HG03432 (cell line): Measurements from ENCODE around the gene MESP2.

Experiments used
- ATAC-seq: cut with Tn5 transposase; IDR thresholded peaks from one replicate; pipeline ENCODE4 v1.9.1; 2021; ENCODE audit warnings: mild to moderate bottlenecking, moderate library complexity; ENCODE audit not compliant: unreplicated experiment

MESP2 gene

DNA sequence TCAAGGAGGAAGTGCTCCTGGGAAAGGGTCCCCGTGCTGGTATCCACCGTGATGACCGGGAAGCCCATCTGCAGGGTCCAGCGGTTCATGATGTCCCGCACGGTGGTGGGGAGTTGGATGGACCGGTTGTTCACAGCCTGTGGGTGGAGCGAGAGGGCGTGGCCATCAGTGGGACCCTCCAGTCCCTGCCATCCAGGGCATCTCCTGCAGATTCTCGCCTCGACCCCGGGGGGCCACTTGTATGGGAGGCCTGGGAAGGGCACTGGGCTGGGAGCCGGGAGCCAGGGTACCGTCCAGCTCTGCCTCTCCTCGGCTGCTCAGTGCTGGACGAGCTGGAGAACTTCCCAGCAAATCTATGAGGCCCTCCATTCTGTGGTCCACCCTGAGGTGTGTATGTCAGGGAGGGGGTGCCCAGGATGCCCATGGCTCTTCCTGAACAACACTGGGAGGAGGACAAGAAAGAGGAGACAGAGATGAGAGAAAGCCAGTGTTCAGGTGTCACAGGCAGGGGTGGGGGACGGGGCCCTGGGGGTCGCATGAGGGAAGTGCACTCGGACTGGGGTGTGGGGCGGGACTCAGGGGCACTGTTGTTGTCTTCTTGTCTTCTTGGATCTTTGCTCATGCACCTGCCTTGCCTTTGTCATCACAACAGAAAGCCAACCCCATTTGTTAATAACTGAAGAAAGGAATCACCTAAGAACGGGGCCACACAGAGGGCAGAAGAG lies 25.5 kb downstream of the MESP2 start:
- no peak for ATAC-seq

DNA sequence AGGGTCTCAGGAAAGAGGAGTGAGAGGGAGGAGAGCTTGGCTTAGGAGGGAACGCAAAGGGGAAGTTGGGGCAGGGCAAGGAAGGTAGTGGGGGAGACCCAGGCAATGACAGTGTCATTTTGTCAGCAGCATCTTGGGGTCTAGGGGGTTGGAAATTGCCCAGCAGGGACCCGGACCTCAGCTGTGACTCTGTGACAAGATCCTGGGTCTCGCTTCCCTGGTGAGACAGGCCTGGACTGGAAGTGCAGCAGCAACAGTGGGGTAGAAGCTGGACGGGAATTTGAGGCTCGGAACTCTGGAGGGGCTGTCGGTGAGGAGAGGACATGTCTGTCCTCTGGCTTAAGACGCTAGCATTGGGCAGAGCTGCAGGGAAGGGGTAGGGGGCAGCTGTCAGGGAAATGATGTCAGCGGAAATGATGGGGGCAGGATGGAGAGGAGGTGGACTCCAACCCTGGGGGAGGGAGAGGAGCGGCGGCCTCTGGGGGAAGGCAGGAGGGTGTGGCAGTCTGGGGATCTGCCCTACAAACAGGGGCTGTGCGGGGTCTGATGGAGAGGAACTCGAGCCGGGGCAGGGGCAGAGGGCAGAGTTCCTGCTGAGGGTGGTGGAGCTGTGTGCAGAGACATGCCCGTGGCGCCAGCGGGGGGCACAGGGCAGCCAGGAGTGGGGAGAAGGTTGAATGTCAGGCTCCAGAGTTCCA lies 26.2 kb downstream of the MESP2 start:
- no peak for ATAC-seq

DNA sequence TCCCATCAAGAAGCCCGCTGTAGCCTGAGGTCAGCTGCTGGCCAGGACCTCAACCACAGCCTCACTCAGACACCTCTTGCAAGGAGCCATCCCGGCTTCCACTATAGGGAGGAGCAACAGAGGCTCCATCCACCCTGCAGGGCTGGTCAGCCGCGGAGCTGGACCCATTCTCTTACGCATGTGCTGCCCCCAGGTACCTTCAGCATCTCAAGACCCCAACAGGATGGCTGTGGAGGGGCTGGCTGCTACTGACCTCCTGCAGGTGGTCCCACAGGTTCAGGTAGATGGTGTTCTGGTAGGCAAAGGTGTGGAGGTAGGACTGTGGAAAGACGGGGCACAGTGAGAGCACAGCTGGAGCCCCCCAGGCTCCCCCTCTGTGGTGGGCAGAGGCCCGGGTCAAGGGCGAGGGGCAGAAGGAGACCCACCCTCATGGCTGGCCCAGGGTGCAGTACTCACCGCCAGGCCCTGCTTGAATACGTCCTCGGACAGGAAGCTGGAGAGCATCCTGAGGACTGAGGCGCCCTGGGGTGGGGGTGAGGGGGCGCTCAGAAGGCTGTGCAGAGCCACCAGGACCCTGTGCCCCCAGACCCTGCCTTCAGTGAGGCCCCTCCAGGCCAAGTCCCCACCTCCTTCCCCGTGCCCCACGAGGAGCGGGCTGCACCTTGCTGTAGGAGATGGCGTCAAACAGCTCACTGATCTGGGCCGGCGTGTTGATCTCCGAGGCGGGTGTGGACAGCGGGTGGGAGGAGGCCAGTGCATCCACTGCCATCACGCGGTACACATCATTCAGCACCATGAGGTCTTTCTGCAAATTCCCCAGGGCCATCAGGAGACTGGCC lies 27.1 kb downstream of the MESP2 start:
- ATAC-seq = no peak

DNA sequence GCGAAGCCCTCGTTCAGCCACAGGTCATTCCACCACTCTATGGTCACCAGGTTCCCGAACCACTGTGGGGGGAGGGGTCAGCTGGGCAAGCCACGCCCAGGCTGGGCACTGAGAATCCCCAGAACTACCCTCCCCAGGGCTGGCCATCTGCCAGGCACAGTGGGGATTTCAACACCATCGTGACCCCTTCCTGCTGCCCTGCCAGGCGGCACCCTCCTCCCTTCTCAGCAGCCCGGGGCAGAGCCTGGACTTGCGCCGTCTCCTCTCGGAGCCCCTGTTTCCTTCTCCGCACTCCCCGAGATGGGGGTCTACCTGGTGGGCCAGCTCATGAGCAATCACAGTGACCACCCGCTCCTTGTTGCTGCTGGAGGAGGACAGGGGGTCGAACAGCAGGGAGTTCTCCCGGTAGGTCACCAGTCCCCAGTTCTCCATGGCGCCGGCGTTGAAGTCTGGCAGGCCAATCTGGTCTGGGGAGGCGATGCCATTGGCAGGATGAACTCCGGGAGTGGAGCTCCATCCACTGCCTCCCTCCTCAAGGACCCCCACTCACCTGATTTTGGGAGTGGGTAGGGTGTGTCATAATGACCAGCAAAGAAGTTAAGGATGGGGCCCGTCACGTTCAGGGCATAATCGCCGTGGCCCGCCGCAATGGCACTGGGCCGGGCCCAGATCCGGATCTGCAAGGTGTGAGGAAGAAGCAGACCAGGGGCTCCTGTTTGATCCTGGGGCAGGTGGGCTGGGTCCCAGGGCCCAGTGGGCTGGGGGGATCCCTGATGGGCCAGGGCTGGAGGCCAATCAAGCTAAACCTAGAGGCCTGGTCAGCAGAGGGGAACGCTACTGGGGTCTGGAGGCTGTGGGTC lies 28.0 kb downstream of the MESP2 start:
- ATAC-seq = no peak

DNA sequence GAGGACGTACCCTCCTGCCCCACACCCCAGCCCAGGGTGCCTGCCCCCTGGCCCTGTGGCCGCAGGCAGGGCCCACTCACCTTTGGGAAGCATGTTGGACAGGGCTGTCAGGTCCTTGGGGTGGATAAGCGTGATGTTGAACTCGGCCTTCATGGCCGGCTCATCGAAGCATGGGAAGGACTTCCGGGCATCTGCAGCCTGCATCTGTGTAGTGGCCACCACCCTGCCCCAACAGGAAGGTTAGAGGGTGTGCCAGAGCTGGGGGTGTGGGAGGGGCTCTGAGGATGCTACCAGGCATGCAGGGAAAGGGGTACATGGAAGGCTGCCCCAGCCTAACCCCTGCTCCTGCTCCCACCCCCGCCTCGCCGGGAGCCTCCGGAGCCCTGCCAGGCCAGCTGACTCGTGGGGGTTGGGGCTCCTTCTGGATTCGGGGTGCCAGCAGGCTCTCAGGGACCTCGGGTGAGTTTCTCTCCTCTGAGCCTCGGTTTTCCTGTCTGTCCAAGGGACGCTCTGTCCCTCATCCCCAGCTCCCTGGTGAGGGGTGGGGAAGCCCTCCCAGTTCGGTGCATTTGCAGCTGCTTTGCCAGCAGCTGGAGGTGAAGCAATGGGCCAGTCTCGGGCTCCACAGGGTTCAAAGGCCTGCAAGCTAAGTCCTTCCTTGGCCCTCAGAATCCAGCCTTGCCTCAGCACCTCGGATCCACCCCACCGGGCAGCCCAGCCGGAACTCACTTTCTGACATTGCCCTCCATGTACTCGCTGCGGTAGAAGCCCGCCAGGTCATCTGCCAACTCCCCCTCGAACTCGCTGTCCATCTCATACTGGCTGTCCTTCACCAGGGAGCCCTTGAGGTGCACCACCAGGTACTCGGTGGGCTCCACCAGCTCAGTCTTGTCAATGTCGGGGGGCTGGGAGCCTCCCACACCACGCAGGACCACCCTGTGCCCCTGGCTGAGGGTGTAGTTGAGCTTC lies 29.4 kb downstream of the MESP2 start:
- no peak for ATAC-seq

DNA sequence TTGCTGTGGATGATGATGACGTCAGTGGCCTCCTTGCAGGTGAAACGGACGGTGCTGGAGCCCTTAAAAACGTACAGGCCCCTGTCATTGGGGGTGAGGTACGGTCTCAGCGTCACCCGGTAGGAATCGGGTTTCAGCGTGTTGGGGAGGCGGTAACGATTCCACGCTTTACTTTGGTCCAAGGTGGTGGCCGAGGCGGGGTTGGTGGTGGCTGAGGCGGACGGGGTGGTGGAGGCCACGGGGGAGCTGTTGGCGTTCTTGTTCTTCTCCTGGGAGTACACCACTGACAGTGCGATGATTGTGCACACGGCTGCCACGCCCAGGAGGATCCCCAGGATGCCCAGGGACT lies 30.1 kb downstream of the MESP2 start:
- ATAC-seq = no peak

DNA sequence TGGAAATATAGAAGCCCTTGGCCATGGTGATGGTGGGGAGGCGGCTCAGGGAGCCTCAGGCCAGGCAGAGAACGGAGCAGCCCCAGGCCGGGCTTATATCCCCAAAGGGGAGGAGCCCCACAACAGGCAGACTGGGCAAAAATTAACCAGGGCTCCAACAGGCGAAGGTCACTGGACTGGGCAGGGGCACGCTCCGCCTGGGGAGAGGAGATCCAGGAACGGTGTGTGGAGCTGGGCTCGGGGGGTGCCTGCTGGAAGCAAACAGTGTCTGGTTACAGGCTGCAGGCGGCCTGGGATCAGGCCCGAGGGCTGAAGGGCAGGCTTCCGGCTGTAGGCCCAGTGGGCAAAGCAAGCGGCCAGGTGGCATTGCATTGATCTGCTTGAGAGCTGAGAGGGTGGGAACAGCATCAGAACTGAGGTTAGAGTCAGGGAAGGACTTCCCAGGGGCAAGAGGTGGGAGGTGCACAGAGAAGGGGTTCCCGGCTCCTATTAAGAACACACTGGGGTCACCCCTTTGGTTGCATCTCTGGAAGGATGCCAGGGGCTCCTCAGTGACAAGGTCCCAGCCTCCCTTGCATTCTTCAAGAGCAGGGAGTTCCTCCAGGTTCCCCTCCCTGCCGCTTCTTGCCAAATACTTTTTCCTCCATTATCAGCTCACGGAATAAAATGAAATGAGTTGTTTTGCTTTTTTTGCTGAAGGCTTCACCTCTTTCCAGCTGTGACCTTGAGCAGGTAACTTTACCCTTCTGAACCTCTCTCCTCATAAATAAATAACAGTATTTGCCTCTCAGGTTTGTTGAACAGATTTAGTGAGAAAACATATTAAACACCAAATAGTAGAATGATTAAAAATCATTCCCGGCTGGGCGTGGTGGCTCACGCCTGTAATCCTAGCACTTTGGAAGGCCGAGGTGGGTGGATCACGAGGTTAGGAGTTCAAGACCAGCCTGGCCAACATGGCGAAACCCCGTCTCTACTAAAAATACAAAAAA lies 30.7 kb downstream of the MESP2 start:
- ATAC-seq = no peak

DNA sequence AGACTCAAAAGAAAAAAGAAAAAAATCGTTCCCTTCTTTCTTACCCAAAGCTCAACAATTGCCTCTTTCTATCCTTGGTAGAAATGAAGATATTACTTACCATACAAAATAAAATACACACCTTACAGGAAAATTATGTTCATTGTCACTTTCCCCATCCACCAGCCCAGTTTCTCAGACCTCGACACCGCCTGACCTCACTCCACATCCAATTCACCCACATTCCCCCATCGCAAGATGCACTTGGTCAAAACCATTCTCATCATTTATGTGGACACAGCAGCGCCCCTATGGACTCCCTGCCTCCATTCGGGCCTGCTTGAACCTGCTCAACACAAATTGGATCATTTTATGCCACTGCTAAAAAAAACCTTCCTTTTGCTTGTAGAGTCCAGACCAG lies 31.6 kb downstream of the MESP2 start:
- ATAC-seq = no peak

DNA sequence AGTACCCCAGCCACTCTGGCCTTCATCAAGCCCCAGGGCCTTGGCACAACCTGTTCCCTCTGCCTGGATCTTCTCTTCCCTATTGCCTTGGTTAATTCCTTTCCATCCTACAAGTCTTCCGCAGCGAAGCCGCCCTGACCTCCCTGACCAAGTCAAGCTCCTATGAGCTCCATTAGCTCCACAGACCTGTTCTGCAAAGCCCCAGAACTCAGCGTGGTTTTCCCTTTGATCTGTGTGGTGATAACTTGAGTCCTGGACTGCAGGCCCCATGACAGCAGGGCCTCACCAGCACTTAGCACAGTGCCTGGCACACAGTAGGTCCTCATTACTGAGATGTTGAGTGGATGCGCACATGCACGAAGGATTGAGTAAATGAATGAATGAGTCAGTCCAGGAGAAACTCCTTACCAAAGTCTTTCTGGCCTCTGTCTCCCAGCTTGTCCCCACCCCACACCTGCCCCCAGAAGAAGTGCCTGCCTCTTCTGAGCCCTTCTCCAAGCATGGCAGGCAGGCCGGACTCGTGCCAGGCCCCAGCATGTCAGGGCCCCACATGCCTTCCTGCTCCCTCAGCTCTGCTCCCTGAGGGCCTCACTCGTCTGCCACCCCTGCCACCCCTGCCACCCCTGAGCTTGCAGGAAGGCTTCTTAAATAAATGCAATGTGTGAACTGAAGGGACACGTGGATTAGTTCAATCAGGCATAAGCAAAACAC lies 32.2 kb downstream of the MESP2 start:
- no peak for ATAC-seq

DNA sequence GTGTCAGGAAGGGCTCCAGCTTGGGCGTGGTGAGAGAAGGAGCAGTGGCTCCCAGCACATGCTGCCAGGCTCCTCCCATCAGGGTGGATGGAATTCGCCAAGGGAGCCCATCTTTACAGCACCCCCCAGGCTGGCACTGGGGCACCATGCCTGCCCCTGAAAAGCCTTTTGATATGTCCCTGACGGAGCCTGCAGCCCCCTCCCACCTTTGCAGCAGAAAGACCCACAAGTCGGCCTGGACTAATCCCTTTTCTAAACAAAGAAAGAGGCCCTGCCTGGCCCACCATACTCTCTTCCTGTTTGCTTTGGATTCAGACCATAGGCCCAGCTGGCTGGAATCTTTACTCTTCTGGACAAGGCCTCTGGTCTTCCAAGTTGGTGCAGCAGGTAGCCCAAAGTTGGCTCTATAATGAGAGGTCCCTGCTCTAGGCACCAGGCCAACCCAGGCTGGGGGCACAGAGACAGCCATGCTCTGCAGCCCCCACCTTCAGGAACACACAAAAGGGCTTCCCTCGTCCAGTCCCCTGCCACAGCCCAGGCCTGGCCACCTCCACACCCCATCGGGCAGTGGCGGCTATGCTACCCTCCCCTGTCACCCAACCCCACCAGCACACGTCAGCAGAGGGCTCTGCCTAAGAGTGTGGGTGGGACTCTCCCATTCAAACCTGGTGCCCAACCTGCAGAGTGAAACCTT lies 33.1 kb downstream of the MESP2 start:
- ATAC-seq = no peak

DNA sequence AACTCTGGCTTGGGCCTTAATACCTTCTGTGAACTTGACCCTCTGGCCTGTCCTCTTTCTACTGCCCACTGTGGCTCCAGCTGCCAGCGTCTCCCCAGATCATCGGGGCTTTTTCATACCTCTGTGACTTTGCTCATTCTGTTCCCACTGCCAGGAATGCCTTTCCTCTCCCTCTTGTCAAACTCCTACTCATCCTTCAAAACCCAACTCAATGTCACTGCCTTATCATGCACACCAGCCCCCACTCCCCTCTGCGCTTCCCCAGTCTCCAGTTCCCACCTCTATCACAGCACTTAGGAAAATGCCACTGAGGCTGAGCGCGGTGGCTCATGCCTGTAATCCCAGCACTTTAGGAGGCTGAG lies 33.6 kb downstream of the MESP2 start:
- ATAC-seq = no peak

DNA sequence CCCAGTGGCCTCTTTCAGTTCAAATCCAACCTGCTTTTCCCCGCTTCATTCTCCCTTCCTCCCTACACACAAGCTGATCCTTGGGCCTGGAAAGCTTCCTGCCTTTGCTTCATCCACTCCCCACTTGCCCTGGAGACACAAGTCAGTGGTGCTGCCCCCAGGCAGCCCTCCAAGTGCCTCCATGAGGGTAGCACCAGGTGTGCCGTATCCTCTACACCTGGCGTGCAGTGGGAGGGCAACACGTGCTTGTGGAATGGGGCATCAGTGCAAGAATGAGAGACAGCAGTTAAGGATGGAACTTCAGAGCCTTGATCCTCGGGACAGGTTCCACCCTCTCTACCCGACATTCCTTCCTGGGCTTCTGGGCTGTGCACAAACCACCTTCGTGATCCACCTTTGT lies 34.7 kb downstream of the MESP2 start:
- no peak for ATAC-seq

DNA sequence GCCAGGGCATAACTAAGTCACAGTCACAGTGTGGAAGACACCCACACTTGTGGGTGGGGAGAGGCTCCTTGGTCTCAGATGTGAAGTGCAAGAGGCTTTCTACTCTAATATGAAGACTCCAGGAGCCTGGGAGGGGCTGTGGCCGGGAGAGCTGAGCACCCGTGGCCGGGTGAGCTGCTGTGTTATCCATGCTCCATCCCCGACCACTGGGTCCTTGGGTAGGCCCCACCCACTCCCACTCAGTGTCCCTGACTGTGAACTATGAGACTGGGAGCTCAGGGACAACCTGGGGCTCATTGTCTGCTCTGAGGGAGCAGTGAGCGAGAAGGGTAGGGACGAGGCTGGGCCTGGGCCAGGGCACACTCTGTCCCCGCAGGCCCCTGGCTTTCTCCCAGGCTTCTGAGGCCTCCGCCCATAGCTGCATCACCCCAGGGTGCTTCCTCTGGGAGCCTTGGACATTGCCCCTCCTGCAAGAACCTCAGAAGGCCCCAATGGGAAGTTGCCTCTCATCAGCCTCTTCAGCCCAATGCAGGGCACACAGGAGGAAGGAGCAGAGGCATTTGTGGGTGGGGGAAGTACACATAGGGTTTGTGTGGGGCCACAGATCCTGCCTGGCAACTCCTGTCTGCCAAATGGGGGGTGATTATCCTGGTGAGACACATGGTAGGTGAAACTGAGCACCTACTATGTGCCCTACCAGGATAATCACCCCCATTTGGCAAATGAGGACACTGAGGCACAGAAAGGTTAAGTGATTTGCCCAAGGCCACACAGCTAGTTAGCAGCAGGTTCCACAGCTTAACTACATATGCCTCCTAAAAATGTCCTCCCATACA lies 36.1 kb downstream of the MESP2 start:
- ATAC-seq = no peak

DNA sequence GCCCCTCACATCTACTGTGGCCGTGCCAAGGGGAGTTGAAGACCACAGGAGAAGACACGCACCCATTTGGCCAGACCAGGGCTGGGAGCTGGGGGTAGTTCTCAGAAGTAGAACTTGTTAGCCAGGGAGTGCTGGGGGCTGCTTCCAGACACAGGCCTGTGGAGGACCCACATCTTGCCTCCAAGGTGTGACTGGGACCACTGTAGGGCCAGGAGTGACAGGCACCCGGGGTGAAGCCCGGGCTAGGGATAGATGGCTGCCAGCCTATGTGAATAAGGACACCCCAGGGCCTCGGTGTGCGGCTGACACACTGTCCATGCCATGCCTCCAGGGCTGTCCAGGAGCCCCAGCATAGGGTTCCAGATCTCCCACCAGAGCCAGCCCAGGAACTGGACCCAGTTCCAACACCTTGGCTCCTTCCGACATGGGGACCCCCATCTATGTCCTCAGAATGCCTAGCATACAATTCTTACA lies 36.8 kb downstream of the MESP2 start:
- ATAC-seq = no peak

DNA sequence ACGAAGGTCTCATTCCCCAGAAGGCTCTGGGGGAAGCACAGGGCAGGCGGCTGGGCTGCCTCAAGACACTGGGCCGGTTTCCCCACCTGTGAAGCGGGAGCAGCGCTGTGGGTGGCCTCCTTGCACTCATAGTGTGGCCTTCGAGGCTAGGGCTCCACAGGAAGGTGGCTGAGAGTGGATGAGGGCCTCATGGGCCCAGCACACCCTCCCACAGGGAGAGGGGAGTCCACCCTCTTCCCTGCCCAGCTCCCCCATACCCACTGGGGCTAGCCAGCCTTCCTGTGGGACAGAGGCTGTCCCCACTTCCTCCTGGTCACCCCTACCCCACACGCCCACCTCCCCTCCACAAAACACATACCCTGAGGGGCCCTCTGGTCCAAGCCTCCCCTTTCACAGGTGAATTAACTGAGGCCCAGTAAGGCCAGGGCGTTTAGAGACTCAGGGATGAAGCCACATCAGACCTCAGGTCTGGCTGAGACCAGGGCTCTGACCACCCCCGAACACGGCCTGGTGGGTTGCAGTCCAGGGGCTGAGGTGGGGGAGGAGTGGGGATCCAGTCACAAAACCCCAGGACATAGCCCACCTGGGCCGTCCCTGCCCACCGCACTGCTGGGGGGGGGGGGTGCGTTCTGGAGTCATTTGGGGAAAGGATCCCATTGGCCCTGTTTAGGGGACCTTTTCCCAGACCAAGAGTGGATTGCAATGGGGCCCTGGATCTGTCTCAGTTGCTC lies 37.4 kb downstream of the MESP2 start:
- no peak for ATAC-seq
